ENCODE measurements around the gene TIMP2.

- TF ChIP-seq POLR2A (IDR thresholded peaks at IDR 0.05; ENCODE audit: low read depth, low read length), result no peak
- no peak for TF ChIP-seq CTCF (conservative IDR thresholded peaks at IDR 0.05; ENCODE audit: low read depth, low read length)
- TF ChIP-seq RAD21 (IDR thresholded peaks at IDR 0.05; ENCODE audit: low read length), result no peak
- no peak for TF ChIP-seq SMC3 (IDR thresholded peaks at IDR 0.05; ENCODE audit: low read depth, low read length)
- no peak for TF ChIP-seq RFX5 (IDR thresholded peaks at IDR 0.05; ENCODE audit: low read depth, low read length)
- TF ChIP-seq ELK1 (IDR thresholded peaks at IDR 0.05; ENCODE audit: borderline replicate concordance, low read depth, low read length), result no peak
- no peak for TF ChIP-seq NFE2L2 (IDR thresholded peaks at IDR 0.05; ENCODE audit: low read depth, low read length)
- no peak for TF ChIP-seq MAZ (IDR thresholded peaks at IDR 0.05; ENCODE audit: borderline replicate concordance, low read depth, low read length)
- no peak for TF ChIP-seq RCOR1 (IDR thresholded peaks at IDR 0.05; ENCODE audit: insufficient replicate concordance, low read length)
- TF ChIP-seq BHLHE40 (IDR thresholded peaks at IDR 0.05; ENCODE audit: low read depth, low read length), result no peak
- TF ChIP-seq MAFK (IDR thresholded peaks at IDR 0.05; ENCODE audit: low read depth, low read length), result no peak
Measured at GRCh38 chr17:78864117-78864516, 61.1 kb downstream of the TIMP2 start.
